Measurements from ENCODE around the gene GRIA1.

GRCh38 chr5:153485641-153486040 is 4.8 kb upstream of the GRIA1 start:
- no peak for TF ChIP-seq ZBTB7A (IDR thresholded peaks at IDR 0.05; ENCODE audit: low read depth)
- no peak for TF ChIP-seq YY1 (IDR thresholded peaks at IDR 0.05; ENCODE audit: low read depth)
- TF ChIP-seq RAD21 (IDR thresholded peaks at IDR 0.05; ENCODE audit: low read depth), result no peak
- no peak for TF ChIP-seq TCF12 (IDR thresholded peaks at IDR 0.05; ENCODE audit: low read depth)
- TF ChIP-seq, protein P1, sequence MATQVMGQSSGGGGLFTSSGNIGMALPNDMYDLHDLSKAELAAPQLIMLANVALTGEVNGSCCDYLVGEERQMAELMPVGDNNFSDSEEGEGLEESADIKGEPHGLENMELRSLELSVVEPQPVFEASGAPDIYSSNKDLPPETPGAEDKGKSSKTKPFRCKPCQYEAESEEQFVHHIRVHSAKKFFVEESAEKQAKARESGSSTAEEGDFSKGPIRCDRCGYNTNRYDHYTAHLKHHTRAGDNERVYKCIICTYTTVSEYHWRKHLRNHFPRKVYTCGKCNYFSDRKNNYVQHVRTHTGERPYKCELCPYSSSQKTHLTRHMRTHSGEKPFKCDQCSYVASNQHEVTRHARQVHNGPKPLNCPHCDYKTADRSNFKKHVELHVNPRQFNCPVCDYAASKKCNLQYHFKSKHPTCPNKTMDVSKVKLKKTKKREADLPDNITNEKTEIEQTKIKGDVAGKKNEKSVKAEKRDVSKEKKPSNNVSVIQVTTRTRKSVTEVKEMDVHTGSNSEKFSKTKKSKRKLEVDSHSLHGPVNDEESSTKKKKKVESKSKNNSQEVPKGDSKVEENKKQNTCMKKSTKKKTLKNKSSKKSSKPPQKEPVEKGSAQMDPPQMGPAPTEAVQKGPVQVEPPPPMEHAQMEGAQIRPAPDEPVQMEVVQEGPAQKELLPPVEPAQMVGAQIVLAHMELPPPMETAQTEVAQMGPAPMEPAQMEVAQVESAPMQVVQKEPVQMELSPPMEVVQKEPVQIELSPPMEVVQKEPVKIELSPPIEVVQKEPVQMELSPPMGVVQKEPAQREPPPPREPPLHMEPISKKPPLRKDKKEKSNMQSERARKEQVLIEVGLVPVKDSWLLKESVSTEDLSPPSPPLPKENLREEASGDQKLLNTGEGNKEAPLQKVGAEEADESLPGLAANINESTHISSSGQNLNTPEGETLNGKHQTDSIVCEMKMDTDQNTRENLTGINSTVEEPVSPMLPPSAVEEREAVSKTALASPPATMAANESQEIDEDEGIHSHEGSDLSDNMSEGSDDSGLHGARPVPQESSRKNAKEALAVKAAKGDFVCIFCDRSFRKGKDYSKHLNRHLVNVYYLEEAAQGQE (IDR thresholded peaks at IDR 0.05; ENCODE audit: low read depth), result no peak
